Measurements from ENCODE around the gene TCF12. TPM values are rescaled to one million over a fixed set of nuclear protein-coding genes. Genes with fewer than 3 reads are reported as not detected.
A peak's percentile ranks its signal among the peaks of the same experiment; 100 is the strongest.

Gene TCF12
- polyA plus RNA-seq, 1 donor = 194 TPM

DNA sequence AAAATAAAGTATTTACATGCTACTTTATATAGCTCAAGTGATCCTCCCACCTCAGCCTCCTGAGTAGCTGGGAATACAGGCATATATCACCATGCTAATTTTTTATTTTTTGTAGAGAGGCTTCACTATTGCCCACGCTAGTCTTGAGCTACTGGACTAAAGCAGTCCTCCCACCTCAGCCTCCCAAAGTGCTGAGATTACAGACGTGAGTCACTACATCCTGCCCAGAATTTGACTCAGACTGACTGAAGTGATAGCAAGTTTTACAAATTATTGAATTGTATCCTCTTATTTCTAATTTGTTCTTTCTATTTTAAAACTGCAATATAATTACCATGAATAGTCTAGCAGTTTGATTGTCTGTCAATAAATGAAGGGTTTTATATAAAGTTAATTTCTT, 247.5 kb downstream of the TCF12 start:
- no peak for DNase-seq

DNA sequence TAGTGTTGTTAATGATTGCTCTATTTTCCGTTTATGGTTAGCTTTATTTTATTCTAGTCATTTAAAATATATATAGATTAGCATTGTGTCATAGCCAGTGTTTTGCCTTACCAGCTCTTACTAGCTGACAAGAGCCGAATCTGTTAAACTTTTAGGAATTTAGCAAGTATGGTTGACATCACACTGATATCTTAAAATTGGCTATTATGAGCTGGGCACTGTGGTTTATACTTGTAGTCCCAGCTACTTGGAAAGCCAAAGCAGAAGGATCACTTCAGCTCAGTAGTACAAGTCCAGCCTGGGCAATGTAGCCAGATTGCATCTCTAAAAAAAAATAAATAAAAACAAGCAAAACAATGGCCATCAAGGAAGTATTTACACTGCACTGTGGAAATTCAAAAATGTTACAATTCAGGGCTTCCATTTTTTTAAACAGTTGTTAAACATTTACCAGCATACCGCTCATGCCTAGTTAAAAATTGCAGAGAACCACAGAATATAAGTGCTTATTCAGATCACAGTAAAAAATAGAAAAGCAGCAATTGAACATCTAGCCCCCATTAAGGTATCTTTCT, 249.5 kb downstream of the TCF12 start:
- no peak for DNase-seq

DNA sequence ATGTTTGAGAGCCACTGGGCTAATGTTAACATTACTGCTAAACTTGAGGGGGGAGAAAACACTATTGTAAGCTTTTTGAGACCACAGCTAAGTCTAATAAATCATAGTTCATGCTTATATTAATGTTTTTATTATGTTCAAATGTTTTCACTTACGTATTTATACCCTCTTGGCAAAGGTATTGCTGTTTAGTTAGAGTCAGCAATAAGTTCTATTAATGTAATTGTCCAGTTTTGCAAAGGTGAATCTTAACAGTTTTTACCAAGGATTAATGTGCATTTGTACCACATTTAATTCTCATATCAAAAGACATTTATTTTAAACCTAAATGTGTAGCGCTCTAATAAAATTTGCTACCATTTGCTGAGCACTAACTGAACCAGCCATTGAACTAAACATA, 251.2 kb downstream of the TCF12 start:
- DNase-seq = no peak

DNA sequence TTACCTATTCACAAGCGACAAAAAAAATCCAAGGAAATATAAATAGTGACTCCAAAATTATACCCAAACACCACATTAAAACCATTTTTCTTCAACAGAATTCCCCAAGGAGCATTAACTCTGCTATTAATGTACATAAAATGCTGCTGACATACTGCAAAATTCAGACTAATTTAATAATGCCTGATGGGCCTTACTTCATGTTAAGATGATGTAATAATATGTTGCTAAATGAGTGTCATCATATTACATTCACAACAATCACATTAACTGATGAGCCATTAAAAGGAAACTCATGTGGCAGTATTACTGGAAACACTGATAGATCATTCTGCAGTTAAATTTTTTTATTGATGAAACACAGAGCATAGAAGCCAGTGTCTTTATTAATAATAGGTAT, 253.0 kb downstream of the TCF12 start:
- no peak for DNase-seq

DNA sequence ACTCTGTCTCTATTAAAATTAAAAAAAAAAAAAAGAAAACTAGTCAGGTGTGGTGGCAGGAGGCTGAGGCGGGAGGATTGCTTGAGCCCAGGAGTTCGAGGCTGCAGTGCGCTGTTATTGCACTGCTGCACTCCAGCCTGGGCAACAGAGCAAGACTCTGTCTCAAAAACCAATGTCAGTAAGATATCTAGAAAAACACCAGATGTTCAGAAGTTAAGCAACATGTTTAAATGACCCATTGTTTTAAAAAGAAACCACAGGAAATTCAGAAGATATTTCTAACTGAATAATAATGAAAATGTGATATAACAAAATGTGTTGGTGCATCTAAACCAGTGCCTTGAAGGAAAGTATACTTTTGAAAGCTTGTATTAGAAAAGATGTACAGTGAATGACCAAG, 254.5 kb downstream of the TCF12 start:
- no peak for DNase-seq

DNA sequence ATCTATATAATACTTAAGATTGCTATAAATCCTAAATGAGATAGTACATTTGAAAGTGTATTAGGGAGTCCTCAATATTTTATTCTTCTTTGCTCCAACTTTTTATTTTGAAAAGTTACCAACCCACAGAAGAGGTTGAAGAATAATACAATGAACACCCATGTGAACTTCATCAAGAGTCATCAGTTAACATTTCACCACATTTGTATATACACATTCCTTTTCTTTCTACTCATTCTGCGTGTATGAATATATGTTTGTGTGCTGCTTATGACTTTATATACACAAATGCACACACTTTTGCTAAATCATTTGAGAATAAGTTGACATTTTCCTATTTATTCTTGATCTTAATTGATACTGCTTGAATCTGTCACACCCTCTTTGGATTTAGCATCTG, 264.6 kb downstream of the TCF12 start:
- no peak for DNase-seq

DNA sequence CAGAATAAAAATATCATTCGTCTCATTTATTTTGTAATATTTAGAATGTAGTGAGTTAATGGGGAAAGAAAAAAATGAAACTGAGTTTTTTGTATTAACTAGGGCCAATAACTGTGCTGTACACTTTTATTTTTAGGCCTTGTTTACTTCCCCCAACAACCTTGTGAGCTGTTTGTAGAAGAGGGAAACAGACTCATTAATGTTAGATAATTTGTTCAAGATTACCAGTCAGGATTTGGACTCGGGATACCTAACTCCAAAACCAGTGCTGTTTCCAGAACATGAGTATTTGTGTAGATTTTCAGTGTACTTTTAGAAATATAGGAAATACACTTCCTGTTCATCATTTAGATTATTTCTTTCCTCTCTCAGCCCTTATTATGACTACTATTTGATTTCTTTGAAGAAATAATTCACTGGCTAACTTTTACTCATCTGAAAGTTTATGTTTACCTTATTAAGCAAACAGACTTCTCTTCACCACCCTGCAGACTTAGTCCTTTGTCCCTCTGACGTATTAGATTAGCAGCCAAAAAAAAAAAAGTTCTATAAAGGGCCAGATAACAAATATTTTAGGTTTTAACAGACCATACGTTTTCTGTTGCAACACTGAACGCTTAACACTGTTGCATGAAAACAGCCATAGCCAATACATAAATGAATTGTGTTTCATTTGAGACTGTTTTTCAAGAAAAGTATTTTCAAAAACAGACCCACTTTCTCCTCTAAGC, 265.3 kb downstream of the TCF12 start:
- DNase-seq = no peak

DNA sequence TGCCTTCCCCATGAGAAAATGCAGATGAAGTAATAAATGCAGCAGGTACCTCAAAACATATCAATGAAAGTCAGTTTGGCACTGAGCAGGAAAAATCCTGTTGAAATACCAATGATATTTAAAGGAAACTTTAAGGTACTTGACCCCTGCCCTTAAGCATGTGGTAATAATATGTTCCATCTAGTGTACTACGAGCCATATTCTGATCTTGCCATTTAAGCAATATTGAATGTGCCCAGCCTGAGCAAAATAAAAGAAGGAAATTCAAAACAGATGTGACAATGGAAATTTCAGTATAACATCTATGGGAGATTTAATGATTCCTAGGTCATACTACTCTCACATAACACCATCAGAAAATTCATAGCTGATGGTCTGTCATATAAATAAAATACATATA, 266.1 kb downstream of the TCF12 start:
- no peak for DNase-seq

DNA sequence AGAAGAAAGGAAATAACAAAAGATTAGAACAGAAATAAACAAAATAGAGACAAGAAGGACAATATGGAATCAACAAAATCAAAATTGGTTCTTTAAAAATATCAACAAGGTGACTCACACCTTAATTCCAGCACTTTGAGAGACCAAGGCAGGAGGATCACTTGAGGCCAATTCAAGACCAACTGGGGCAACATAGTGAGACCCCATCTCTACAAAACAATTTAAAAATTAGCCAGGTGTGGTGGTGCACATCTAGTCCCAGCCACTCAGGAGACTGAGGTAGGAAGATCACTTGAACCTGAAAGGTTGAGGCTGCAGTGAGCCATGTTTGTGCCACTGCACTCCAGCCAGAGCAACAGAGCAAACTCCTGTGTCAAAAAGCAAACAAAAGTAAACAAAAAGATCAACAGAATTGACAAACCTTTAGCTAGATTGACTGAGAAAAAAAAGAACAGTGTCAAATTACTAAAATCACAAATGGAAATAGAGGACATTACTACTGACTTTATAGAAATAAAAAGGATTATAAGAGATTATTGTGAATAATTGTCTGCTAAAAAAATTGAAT, 267.1 kb downstream of the TCF12 start:
- no peak for DNase-seq

DNA sequence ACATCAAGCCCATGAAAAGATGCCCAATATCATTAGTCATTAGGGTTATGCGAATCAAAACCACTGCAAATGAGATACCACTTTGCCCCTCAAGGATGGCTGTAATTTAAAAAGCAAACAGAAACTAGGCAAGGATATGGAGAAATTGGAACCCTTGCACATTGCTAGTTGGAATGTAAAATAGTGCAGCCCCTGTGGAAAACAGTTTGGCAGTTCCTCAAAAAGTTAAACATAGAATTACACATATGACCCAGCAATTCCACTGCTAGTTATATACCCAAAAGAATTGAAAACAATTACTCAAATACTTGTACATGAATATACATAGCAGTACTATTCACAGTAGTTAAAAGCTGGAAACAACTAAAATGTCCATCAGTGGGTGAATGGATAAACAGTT, 271.0 kb downstream of the TCF12 start:
- DNase-seq = no peak

DNA sequence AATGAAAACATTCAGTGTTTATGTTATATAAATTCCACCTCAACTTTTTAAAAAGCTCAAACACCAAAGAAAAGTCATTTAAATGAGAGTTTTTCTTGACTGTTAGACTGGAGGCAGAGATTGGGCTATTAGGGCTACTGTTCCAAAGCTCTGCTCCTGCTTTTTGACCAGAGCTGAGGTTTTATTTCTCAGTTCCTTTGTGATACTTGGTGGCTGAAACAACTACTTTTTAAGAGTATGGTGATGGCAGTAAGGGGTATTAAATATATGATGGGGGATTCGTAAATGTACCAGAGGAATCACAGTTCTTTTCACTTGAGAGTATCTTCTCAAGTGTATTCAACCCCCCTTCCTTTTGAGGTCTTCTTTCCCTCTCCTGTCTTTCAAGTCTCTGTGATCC, 271.8 kb downstream of the TCF12 start:
- no peak for DNase-seq

DNA sequence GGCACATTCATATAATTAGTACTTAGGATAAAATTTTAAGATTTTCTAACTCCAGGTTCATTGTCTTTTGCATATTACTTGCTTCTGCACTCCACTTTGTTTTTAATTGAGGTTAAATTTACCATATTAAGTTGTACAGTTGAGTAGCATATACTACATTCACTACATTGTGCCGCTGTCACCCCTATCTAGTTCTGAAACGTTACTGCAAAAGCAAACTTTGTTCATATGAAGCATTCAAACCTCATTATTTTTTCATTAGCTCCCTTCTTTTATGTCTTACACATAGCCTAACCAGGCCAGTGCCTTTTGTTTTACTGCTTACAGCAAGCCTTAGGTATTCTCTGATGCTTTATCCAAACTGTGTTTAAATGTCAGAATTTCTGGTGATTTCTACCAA, 274.7 kb downstream of the TCF12 start:
- DNase-seq = no peak

DNA sequence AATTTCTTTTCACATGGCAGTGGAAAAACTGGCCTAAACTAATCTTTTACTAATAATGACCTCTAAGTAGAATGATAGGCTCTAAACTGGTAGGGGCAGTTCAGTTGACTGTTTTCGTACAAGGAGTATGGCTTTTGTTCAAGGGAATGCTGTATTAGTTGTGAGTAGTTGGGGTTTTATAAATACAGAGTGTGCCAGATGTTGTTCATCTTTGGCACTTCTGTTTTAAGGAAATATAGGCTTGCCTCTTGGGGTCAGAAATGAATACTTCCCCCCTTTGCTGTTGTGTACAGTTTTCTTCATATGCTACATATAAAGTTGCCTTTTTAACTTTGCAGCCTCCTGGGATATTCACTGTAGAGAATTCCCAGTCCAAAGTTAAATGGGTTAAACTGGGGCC, 276.9 kb downstream of the TCF12 start:
- DNase-seq = no peak

DNA sequence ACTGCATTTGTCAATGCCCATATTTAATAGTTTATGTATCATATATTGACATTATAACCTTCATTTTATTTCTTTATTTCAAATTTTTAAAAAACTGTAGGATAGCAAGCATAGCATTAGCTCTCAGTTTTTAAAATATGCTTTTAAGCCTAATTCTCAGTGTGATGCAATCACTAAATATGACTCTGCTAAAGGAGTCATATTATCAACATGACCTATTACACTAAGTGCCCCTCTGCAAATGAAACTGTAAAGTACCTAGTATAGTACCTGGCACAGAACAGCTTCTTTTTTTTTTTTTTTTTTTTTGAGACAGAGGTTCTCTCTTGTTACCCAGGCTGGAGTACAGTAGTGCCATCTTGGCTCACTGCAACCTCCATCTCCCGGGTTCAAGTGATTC, 278.4 kb downstream of the TCF12 start:
- DNase-seq = no peak

DNA sequence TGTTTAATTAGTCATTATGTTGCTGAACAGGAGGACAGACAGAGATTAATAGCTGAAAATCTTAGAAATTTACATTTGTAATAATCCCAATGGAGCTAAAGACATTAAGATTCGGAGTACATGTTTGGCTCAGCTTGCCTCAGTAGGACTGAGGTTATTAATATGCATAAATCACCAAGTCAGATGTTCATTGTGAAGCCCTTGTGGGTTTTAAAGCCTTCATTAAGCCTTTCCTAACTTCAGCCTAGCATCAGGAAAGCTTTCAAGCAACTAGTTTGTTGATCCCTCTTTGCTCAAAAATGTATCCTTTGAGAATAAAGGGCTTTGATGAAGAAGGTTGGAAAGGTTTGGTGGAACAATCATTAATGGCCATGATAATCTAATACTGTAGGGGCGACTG, 279.7 kb downstream of the TCF12 start:
- DNase-seq = no peak

DNA sequence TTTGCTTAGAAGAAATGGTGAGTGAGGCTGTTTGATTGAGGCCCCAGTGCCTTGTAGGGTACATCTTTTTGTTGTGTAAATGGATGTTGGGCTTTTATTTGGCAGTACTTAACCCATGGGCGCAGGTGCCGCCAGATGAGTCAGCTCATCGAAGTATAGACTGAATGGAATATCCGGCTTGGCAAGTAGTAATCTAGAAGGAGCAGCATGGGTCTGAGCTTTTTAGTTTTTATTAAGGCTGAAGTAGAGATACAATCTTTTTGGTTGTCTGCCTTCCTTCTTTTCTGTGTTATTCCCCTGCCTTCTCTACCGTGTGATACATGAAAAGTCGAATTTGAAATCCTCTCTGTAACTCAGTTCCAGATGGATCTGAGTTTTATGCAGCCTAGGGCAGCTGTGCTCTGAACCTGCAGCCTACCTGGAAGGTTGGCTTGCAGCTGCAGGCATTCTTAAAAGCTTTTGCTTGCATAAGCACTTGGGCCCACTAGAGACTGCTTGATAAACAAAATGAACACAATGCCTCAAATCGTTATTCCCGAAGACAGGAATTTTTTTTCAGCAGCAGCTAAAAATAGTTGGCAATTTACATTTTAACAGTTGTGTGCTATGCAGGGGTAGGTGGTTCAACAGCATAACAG, 280.3 kb downstream of the TCF12 start:
- DNase-seq = no peak

DNA sequence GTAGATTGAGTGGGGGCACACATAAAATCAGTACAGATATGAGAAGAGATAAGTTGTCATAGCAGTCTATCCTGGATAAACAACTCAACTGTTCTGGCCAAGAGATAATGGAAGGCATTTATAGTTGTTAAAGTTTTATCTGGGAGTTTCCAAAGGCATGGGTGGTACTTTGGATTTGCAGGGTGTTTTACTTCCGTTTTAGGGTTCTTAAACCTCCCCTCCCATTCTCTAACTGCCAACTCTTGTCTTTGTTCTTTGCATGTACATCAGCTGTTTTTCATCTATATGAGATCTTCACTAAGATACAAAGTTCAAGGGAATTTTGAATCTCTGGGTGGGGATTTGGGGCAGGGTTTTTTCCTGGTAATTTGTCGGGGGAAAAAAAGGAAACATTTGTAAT, 283.1 kb downstream of the TCF12 start:
- DNase-seq = no peak

DNA sequence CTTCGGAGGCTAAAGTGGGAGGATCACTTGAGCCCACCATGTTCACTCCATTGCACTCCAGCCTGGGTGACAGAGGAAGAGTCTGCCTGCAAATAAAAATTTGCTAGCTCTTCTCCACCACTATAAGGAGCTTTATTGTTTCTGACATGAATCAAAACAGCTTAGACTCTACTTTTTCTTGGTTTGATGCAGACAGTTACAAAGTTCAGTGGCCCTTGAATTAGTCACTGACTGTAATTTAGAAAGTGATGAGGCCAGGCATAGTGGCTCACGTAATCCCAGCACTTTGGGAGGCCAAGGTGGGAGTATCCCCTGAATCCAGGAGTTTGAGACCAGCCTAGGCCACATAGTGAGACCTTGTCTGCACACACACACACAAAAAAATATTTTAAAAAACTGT, 285.5 kb downstream of the TCF12 start:
- DNase-seq = no peak

DNA sequence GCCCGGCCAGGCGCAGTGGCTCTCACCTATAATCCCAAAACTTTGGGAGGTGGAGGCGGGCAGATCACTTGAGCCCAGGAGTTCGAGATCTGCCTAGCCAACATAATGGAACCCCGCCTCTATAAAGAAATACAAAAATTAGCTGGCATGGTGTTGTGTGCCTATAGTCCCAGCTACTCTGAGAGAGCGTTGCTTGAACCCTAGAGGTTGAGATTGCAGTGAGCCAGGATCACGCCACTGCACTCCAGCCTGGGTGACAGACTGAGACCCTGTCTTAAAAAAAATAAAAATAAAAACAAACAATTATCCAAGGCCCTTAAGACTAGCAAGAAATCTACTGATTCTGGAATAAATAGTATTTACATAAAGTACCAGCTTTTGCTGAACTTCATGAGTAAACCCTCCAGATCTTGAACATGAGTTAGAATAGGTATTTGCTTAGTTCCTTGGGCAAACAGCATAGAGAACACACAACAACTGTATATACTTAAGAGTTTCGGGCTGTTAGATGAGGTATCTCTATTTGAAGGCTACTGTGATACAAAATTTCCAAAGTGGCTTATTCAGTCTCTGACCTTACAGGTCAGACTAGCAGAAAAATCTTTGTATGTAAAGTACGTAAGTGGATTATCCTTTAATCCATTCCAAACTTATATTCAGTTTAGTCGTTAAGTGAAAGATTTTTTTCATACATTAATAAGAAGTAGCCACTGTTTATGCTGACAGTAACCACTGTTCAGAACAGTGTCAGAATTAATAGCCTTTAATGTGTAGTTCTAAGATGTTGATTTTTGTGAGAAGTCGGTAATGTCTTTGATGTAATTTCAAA, 286.8 kb downstream of the TCF12 start:
- no peak for DNase-seq

DNA sequence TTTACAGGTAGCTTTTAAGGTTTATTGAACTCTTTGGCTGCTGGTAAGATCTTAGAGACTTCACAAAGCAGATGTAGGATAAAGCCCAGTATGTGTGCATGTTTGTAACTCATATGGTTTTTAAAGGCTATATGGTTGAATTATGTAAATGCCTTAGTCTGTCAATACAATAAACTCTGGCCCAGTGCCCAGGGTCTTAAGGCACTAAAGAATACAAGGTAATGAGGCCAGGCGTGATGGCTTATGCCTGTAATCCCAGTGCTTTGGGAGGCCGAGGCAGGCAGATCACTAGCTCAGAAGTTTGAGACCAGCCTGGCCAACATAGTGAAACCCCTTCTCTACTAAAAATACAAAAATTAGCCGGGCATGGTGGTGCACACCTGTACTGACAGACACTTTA, 287.6 kb downstream of the TCF12 start:
- DNase-seq = no peak

DNA sequence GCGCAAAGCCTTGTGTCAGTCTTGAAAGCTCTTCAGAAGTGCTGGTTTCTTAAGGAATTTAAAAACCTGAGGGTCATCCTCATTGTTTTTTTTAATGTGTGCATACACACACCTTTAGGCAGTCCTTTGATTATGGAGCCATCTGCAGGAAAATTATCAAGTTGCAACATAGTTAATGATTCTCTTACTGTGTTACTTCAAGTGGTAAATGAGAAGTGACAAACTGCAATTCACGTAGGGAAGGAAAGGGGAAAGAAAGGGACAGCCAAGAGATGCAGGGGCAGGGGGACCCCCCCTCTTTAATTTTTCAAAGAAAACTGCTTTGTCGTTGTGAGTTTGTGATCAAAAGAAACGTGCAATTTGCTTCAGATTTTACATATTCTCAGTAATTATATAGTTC, 295.4 kb downstream of the TCF12 start:
- DNase-seq = peak; percentile 70

DNA sequence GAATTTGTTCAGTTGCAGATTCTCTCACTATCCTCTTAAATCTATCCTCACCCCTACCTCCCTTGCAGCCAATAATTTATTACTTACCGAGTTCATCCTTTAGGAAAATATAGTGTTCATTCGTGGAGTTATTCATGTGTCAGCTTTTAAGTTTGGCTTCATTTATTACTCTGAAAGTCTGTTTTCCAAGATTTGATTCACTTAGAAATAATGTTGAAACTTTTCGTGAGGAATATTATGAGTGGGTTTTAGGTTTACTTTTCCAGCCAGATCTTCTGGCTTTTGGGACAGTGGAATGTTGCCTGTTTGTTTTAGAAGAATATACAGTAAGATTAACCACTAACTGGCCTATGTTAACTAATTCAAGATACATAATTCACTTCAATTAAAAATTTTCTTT, 296.9 kb downstream of the TCF12 start:
- no peak for DNase-seq

DNA sequence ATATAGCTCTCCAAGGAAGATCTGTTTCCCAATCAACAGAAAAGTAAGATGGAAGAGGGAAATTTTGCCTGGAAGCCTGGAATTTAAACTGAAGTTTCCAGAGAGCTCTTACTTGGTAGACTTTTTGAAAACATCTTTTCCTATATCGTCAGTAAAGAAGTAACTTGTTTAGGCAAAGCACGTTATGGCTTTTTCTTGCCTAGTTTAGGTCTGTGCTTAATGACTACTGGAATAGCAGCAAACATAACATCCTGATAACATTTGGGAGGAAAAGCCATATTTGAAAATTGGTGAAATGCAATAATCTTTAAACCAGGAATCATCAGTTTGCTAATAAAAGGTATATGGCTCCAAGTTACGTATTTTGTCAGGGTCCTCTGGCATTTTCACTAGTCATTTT, 297.4 kb downstream of the TCF12 start:
- DNase-seq = no peak

All from left kidney (tissue), 2 donors.